Measurements from ENCODE around the gene MYRIP.
"Not testable (repeated sequence)": the region's sequence is repeated elsewhere in the genome, so short reads cannot be mapped to it uniquely, and the experiment has no call there.

MYRIP gene

DNA sequence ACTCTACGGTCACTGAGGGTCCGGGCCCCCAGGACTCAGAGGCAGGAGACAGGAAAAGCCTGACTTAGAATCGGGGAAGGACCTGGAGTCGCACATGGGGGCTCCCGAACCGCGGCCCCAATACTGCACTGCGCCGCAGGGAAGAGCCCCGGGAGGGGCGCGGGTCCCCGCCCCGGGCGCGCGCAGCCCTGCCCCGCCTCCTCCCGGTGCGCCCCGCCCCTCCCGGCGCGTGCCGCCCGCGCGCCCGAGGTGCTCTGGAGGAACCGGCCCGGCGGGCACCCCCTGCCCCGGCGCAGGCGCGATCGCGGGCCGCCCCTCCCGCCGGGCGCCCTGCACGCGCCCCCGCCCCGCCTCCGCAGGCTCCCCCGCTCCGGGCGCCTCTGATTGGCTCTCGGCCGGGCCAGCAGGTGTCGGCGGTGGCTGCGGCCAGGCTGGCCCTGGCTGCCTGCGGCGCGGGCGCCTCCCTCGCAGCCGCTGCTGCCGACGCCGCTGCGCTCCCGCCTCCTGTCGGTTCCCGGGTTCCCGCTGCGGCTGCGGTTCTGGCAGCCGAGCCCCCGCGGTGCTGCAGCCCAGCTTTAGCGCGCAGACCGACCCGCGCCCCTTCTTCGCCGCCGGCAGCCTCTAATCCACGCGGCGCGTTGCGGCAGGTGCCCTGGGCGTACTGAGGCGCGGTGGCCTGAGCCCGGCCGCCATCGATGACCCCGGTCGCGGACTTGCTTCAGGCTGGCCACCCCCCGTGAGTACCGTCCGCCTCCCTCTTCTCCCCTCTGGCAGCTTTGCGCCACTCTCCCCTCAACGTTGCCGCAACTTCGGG lies at the start of gene MYRIP:
MYRIP (plus strand) TSS at position 429 of the 814 bp plus-strand sequence. CDS start 91,208 bp downstream, outside the sequence.
- DNase-seq (ENCODE audit: low read depth in 2 of 3, low spot score in 1 of 3), result no peak

DNA sequence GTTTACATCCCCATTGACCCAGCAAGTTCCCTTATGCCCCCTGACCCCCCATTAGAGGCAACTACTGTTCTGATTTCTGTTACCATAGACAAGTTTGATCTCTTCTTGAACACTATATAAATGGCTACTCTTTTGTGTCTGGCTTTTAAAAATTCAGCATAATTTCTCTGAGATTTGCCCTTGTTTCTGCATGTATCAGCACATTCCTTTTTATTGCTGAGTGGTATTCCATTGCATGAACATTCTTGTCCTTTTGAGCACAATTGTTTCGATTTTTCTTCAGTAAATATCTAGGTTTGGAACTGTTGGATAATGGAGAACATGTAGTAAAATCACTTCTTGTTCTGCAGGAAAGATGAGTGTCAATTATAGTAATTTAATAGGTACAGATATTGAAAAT lies 49.1 kb upstream of the MYRIP start:
- DNase-seq (ENCODE audit: low read depth in 2 of 3, low spot score in 1 of 3), result no peak

DNA sequence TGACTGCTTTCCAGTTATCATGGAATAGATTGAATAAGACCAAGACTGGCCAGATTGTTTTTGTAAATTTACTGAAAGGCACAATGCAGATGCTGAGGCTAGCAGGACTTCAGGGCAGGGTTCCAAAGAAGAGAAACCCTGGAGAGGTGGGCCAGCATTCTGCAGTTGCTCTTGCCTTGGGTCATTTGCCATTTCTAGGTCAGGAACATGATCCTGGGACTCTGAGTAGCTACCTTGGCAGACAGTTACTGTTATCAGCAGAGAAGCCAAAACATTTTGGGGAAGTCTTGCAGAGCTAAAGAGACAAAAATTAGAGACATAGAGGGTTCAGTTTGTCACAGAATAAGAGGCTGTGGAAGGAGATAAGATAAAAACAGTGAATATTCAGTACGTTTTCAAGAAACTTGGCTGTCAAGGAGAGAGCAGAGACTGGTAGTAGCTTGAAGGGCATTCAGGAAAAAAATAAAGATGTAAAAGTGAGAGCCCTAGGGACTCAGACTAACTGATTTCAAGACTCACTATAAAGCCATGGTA lies 46.8 kb upstream of the MYRIP start:
- no peak for DNase-seq (ENCODE audit: low read depth in 2 of 3, low spot score in 1 of 3)

DNA sequence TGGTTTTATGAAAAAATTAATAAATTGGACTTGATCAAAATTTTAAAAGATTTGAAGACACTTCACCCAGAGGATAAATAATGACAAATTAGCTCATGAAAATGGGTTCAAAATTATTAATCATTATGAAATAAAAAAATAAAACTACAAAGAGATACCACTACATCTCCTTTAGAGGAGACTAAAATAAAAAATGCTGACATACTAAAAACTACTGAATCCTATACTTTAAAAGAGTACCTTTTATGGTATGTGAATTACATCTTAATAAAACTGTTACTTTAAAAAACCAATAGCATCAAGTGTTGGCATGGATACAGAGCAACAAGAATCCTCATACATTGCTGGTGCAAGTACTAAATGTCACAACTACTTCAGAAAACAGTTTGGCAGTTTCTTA lies 46.0 kb upstream of the MYRIP start:
- no peak for DNase-seq (ENCODE audit: low read depth in 2 of 3, low spot score in 1 of 3)

DNA sequence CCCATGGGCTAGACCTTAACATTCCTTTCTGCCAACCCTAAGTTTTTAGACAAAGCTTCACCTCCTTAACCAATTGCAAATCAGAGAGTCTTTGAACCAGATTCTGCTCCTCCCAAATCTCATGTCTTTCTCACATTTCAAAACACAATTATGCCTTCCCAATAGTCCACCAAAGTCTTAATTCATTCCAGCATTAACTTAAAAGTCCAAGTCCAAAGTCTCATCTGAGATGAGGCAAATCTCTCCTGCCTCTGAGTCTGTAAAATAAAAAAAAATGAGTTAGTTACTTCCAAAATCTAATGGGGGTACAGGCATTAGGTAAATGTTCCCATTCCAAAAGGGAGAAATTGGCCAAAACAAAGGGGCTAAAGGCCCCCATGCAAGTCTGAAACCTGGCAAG lies 43.8 kb upstream of the MYRIP start:
- no peak for DNase-seq (ENCODE audit: low read depth in 2 of 3, low spot score in 1 of 3)

DNA sequence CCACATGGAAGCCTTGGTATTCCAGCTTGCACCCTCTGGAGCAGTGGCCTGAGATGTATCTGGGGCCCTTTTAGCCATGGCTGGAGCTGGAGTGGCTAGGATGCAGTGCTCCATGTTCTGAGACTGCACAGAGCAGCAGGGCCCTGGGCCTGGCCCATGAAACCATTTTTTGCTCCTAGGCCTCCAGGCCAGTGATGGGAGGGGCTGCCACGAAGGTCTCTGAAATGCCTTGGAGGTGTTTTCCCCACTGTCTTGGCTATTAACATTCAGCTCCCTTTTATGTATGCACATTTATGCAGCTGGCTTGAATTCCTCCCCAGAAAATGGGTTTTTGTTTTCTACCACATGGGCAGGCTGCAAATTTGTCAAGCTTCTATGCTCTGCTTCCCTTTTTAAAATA lies 43.0 kb upstream of the MYRIP start:
- no peak for DNase-seq (ENCODE audit: low read depth in 2 of 3, low spot score in 1 of 3)

DNA sequence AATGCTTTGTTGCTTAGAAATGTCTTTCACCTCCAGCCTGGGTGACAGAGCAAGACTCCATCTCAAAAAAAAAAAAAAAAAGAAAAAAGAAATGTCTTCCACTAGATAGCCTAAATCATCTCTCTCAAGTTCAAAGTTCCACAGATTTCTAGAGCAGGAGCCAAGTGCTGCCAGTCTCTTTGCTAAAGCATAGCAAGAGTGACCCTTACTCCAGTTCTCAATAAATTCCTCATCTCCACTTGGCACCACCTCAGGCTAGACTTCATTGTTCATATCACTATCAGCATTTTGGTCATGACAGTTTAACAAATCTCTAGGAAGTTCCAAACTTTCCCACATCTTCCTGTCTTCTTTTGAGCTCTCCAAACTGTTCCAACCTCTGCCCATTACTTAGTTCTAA lies 42.5 kb upstream of the MYRIP start:
- not testable (repeated sequence) for DNase-seq (ENCODE audit: low read depth in 2 of 3, low spot score in 1 of 3)

DNA sequence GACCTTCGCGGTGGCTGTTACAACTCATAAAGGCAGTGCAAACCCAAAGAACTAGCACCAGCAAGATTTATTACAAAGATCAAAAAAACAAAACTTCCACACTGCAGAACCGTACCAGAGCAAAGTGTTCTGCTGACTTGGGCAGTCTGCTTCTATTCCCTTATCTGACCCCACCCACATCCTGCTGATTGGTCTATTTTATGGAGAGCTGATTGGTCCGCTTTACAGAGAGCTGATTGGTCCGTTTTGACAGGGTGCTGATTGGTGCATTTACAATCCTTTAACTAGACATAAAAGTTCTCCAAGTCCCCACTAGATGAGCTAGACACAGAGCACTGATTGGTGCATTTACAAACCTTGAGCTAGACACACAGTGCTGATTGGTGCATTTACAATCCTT lies 31.2 kb upstream of the MYRIP start:
- DNase-seq (ENCODE audit: low read depth in 2 of 3, low spot score in 1 of 3), result not testable (repeated sequence)

DNA sequence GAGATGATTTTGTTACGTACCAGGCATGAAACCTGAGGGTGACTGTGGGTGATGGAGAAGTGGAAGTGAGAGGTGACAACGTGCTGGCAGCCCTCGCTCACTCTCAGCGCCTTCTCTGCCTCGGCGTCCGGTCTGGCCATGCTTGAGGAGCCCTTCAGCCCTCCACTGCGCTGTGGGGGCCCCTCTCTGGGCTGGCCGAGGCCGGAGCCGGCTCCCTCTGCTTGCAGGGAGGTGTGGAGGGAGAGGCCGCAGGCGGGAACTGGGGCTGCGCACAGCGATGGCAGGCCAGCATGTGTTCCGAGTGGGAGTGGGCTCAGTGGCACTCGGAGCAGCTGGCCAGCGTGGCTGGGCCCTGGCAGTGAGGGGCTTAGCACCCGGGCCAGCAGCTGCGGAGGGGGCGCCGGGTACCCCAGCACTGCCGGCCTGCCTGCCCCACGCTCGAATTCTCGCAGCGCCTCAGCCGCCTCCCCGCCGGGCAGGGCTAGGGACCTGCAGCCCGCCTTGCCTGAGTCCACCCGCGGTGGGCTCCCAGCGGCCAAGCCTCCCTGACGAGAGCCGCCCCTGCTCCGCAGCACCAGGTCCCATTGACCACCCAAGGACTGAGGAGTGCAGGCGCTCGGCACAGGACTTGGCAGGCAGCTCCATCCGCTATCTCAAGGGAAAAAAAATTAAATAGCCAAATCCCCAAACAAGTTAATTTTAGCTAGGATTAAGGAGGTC lies 29.7 kb upstream of the MYRIP start:
- no peak for DNase-seq (ENCODE audit: low read depth in 2 of 3, low spot score in 1 of 3)

DNA sequence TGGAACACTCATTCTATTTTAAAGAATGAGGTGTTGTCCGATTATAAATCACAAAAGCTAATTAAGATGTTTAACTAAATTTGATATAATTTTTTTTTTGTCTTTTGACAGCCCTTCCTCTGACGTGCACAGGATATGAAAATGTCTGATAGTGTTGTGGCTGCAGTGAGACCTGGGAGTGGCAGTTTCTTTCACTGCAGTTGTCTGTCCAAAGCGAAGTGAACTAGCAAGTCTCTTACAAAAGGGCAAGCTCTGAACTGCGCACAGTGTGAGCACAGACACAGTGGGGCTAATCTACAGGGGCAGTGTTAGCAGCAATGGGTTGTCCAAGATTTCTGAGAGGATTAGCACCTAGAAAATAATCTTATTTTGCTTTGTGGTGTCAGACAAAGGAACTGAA lies 29.1 kb upstream of the MYRIP start:
- no peak for DNase-seq (ENCODE audit: low read depth in 2 of 3, low spot score in 1 of 3)

DNA sequence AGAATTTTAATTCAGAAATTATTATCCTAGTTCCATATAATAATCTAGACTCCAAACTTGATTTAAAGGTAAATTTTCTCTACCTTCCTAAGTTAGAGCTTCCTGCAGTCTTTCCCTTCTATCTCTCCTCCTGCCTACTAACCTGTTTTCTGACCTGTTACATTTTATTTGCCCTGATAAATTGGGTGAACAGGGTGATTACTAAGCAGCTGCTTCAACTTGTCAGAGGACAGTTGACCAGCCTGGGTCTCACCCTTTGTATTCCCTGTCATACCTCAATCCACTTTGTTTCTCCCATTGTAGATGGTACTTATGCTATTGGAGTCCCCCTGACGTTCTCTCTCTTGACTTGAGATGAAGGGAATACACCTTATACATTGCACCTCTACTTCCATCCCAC lies 28.4 kb upstream of the MYRIP start:
- no peak for DNase-seq (ENCODE audit: low read depth in 2 of 3, low spot score in 1 of 3)

DNA sequence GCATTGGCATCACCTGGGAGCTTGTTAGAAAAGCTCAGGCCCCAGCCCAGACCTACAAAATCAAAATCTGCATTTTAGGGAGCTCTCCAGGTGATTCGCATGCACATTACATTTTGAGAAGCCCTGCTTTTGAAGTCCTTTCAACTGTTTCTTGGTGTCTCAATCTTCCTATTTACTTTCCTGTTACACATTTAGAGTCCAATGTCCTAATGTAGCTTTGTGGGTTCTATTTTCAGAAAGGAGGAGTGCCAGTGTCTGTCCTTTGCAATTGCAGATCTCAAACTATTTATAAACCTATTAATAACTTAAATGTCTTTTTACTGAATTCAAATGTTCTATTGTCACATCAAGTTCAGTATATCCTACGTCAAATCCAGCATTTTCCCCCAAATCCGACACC lies 27.8 kb upstream of the MYRIP start:
- DNase-seq (ENCODE audit: low read depth in 2 of 3, low spot score in 1 of 3), result no peak

DNA sequence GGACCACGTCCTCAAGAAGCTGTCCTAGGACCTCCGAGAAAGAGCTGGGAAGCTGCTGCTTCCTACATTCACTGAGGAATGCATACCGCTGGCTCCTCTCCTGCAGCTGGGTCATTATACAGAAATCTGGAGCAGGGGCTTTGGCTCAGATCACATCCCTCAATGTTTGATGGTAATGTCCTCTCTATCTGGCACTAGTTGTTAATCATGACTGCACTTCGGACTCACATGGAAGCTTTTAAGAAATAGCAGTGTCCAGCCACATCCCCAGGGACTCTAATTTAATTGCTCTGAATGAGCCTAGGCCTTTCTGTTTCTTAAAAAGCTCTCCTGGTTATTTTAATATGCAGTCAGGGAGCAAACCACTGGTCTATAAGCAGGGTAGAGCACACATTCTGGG lies 25.7 kb upstream of the MYRIP start:
- no peak for DNase-seq (ENCODE audit: low read depth in 2 of 3, low spot score in 1 of 3)

DNA sequence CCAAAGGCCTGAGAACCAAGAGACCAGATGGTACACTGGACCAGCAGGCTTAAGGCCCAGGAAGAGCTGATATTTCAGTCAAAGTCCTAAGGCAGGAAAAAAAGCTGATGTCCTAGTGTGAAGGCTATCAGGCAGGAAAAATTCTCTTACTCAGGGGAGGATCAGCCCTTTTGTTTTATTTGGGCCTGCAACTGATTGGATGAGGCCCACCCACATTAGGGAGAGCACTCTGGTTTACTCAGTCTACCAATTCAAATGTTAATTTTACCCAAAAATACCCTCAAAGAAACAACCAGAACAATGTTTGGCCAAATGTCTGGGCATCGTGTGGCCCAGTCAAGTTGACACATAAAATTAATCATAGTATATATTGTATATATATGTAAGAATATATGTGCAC lies 24.5 kb upstream of the MYRIP start:
- no peak for DNase-seq (ENCODE audit: low read depth in 2 of 3, low spot score in 1 of 3)

DNA sequence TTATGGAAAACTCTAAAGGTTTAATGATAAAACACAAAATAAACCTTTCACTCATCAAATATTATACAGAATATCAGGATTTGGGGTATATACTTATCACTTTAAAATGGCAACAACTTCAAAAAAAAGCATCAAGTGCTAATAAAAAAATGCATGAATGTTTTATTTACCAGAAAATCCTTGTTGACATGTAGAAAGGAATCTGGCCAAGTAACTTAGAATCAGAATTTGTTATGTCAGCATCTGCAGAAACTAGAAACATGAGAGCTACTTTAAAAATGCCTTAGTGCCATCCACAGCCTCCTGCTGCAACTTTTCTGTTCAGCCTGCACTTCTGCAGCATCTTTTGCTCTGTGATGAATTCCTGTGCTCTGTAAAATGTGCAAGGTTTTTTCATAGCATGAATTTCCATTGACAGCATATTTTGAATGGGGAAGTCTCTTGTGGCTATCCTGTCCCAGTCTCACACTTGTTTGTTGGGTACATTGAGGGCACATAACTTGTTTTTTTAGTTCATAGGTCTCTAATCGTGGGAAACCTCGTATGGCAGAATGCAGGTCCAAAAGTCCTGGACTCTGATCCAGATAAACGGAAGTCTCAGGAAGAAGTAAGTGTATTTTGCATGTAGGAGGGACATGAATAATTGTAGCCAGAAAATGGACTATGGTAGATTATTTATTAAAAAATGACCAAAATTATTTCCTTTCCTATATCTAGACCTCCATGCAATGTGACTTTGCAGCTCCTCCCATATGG lies 21.1 kb upstream of the MYRIP start:
- DNase-seq (ENCODE audit: low read depth in 2 of 3, low spot score in 1 of 3), result no peak

DNA sequence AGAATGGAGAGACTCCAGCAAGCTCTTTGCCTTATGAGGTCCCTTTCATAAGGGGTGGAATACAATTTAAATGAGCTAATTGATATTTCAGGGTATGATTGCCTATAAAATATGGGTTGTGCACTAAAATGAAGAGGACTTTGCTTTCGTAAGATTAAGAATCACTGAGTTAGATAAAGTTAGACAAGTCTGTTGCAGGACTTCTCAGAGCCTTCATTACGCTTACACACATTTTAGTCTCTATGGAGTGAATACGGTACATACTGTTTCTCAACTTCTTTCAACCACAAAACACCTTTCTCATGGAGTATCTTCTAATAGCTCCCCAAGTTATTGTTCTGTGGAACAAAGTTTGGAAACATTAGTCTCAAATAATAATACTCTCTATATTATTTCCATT lies 17.8 kb upstream of the MYRIP start:
- DNase-seq (ENCODE audit: low read depth in 2 of 3, low spot score in 1 of 3), result no peak

DNA sequence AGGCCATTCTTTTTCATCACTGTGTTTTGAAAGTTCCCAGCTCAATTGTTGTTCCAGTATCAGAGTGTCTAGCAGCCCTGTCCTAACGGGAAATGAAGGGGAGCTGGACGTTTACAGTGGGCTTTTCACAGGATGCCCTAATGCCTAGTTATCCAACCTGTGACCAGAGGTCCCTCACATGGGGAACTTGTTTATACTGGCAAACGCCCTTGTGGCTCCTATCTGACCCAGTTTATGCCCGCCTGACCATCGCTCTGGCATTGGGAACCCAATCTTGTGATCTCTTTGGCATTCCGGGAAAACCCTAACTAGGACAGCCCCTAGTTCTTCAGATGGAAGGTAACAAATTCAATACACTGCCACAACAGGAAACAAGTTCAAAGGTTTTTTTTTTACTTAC lies 14.5 kb upstream of the MYRIP start:
- DNase-seq (ENCODE audit: low read depth in 2 of 3, low spot score in 1 of 3), result no peak

DNA sequence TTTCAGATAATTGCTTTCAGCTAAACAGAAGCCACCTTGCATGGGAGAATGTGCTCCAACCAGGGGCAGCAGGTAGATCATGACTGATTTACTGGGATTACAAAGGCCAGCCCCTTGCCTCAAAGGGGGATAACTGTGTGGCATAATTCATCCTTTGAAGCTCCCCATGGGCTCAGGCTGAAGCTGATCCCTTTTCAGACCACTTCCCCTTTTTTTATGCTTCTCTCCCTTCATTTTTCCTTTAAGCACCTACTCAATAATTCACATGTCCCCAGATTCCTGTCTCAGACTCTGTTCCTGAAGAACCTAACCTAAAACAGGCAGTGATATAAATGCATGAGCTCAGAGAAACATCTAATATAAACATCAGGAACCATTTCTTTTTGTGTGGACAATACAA lies 8.2 kb upstream of the MYRIP start:
- DNase-seq (ENCODE audit: low read depth in 2 of 3, low spot score in 1 of 3), result no peak

DNA sequence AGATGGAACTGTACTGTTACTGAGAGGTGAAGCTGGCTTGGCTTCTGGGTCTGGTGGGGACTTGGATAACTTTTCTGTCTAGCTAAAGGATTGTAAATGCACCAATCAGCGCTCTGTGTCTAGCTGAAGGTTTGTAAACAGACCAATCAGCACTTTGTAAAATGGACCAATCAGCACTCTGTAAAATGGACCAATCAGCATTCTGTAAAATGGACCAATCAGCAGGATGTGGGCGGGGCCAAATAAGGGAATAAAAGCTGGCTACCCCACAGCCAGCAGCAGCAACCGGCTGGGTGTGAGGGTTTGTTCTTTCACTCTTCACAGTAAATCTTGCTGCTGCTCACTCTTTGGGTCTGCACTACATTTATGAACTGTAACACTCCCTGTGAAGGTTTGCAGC lies 6.9 kb upstream of the MYRIP start:
- not testable (repeated sequence) for DNase-seq (ENCODE audit: low read depth in 2 of 3, low spot score in 1 of 3)

DNA sequence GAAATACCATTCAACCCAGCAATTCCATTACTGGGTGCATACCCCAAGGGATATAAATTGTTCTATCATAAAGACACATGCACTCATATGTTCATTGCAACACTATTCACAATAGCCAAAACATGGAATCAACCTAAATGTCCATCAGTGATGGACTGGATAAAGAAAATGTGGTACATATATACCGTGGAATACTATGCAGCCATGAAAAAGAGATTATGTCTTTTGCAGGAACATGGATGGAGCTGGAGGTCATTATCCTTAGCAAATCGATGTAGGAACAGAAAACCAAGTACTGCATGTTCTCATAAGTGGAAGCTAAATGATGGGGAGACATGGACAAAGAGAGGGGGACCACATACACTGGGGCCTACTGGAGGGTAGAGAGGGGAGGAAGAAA lies 5.5 kb upstream of the MYRIP start:
- DNase-seq (ENCODE audit: low read depth in 2 of 3, low spot score in 1 of 3), result no peak

DNA sequence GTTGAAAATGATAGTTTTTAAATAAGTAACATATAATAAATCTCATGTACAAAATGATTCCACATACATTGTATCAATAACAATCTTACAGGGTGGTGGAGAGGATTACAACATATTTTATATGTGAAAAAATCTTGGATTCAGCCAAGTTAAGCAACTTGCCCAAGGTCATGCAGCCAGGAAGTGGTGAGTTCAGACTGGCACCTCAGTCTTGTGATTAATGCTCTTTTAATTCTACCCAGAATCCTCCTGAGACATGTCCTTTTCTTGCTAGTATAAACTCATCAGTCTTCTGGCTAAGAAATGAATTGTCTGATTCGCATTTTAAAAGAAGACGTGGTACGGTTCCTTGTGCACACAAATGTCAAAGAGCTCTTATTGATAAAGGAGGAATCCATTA lies 4.5 kb upstream of the MYRIP start:
- no peak for DNase-seq (ENCODE audit: low read depth in 2 of 3, low spot score in 1 of 3)

DNA sequence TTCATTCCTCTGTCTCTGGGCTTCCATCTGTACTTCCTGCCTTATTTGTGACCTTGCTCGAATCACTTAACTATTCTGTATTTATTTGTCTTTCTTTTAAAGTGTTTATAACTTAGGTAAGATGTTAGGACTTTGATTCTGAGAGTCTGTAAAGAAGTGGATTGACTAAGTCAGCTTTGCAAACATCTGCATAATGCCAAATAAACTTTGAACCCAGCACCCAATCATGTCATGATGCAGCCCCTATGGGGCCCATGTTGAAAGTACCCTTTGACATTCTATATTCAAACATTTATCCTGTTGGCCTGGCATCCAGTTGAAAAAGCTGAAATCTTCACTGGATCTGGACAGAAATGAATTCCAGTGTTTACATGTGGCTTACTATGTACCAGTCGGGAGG lies 3.8 kb upstream of the MYRIP start:
- no peak for DNase-seq (ENCODE audit: low read depth in 2 of 3, low spot score in 1 of 3)

Measured in stimulated activated CD4-positive, alpha-beta T cell treated with anti-CD3 and anti-CD28 coated beads, Interleukin-12 subunit alpha, Interleukin-12 subunit beta, amount 100 ng/mL, for 48 hours (primary cell).